Measurements from ENCODE around the gene TFEB. TPM values are rescaled to one million over a fixed set of nuclear protein-coding genes. Genes with fewer than 3 reads are reported as not detected.

TFEB gene
- total and polyA plus RNA-seq, 2 of the 8 experiments (the other 6 are each of a cell fraction or from before 2014, with no cell fraction given) = 2.3 to 6.7 TPM

DNA sequence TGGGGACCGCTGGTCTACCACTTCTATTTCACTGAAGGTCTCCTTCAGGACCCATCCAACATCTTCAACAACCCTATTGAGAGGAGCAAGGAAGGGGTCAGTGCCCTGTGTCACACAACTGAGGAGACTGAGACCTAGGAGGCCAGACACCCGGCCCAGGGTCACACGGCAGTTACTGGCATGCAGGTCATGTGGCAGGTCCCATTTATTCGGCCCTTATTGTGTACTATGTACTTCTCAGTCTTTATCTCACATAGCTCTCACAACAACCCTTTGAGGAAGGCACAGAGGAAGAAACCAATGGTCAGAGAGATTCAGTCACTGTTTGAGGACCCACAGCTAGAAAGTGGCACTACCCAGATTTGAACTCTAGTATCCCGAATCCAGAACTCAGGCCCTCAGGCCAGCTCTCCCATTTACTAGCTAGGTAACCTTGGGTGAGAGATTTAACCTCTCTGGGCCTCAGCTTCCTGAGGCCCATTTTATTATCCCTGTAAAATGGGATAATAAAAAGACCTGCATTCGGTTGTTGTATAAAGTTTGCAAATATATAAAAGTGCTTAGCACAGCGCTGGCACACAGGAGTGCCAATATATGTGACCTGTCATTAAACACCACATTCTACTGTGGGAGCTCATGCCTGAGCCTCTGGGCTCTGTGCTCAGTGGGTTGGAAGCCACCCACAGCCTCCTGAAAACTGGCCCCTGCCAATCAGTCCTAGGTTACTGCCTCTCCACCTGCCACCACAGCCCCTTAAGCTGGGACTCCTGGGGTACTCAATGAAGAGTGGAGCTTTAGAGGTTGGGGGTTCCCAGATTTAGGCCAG is 15.8 kb downstream of the TFEB start:
- CTCF ChIA-PET (ENCODE audit: partially characterized antibody) = interaction anchor here (0.8 to 10.4 kb wide), 6 partner anchors 13 to 351 kb away, joined by 3 to 99 read pairs (median 6); no protein-coding TSS in a partner anchor
- Histone ChIP-seq H2BK120ac (replicated peaks; ENCODE audit: low read depth, low read length) (no peak overlapping the region), H3K9ac (replicated peaks in 1 of 4; ENCODE audit: extremely low read depth in 1 of 4, low read depth in 3 of 4, low read length in 3 of 4) (no peak overlapping the region), H2AK5ac (ENCODE audit: low read depth, low read length) (no peak overlapping the region), H3K79me1 (ENCODE audit: low read depth, low read length) (no peaks in the 10 kb centered on the region), H2BK5ac (ENCODE audit: low read depth, low read length) (no peak overlapping the region), H3K14ac (ENCODE audit: insufficient read length) (no peak overlapping the region), H2BK15ac (ENCODE audit: low read length) (no peak overlapping the region), H3K9me3 (ENCODE audit: insufficient read depth in 2 of 2, low read depth in 1 of 2, low read length in 1 of 2) (no peaks in the 10 kb centered on the region), H3K4me2 (ENCODE audit: insufficient read depth in 1 of 2, low read depth in 2 of 2, low read length in 2 of 2) (no peak overlapping the region), H3K4me1 (replicated peaks in 1 of 4; ENCODE audit: control insufficient read depth in 3 of 4, insufficient read depth in 4 of 4, low read length in 3 of 4) (peaks cover 0 to 10% (median 5%) of the 10 kb centered on the region in 4 experiments; a peak in 4 of 7 replicates), H4K91ac (replicated peaks; ENCODE audit: insufficient read length, low read length) (no peak overlapping the region), H3K4ac (replicated peaks; ENCODE audit: insufficient read length, low read depth, low read length) (no peak overlapping the region), H2BK20ac (ENCODE audit: low read length) (no peak overlapping the region), H3K23ac (ENCODE audit: insufficient read length) (no peak overlapping the region), H3K27me3 (replicated peaks in 1 of 4; ENCODE audit: control insufficient read depth in 3 of 4, extremely low read depth in 1 of 4, insufficient read depth in 3 of 4, low read length in 3 of 4) (no peaks in the 10 kb centered on the region; a peak in 1 of 7 replicates), H3K36me3 (ENCODE audit: control insufficient read depth in 2 of 4, insufficient read depth in 4 of 4, low read length in 3 of 4) (no peaks in the 10 kb centered on the region), H3K18ac (ENCODE audit: extremely low read depth, low read length) (no peak overlapping the region), H2BK12ac (ENCODE audit: low read depth, low read length) (no peak overlapping the region), H4K5ac (ENCODE audit: insufficient read length, low read depth, low read length) (no peak overlapping the region), H3K4me3 (ENCODE audit: extremely low read depth in 1 of 4, insufficient read depth in 2 of 4, low read depth in 3 of 4, low read length in 4 of 4) (no peak overlapping the region), H3K27ac (ENCODE audit: low read depth, low read length) (no peak overlapping the region), H4K8ac (ENCODE audit: extremely low read depth, insufficient read depth, low read length) (no peak overlapping the region), H3K23me2 (ENCODE audit: low read depth, low read length) (no peaks in the 10 kb centered on the region; the same call in 1 of the 2 replicates), H3K56ac (replicated peaks; ENCODE audit: insufficient read length, low read depth, low read length) (no peak overlapping the region), H4K20me1 (replicated peaks in 1 of 2; ENCODE audit: control insufficient read depth in 1 of 2, insufficient read depth in 2 of 2, low read length in 2 of 2) (peaks cover 0 to 1% of the 10 kb centered on the region in 2 experiments), H3K79me2 (ENCODE audit: control insufficient read depth in 1 of 2, insufficient read depth in 2 of 2, low read length in 2 of 2) (no peaks in the 10 kb centered on the region), H2AFZ (ENCODE audit: low read length) (no peak overlapping the region)
- DNase-seq (ENCODE audit: low read depth in 1 of 2, low spot score in 2 of 2) (no peak), FAIRE-seq (no peak)
- POLR2A ChIA-PET (ENCODE audit: partially characterized antibody) = interaction anchor here (1.2 to 1.4 kb wide), 2 partner anchors 8 to 67 kb away, joined by 3 read pairs; no protein-coding TSS in a partner anchor
- 90% methylated on average over 7 of the region's 7 CpGs; no CpG with 5 or more reads in 1 of the 2 experiments for WGBS, 2 experiments (ENCODE audit: extremely low coverage in 1 of 2, insufficient coverage in 1 of 2, insufficient read length in 1 of 2, insufficient replicate concordance in 2 of 2, low coverage in 1 of 2, low lambda C conversion rate in 2 of 2, missing lambda C conversion rate in 1 of 2)
- TF ChIP-seq ZNF274 (IDR thresholded peaks at IDR 0.05; ENCODE audit: borderline replicate concordance, extremely low read depth, low read length) = no peak
- no peak for TF ChIP-seq SIN3A (conservative IDR thresholded peaks at IDR 0.05 in 1 of 2, IDR thresholded peaks at IDR 0.05 in 1 of 2; ENCODE audit: low read depth in 1 of 2, low read length in 2 of 2)
- TF ChIP-seq POU5F1 (IDR thresholded peaks at IDR 0.05; ENCODE audit: low read depth, low read length) = no peak
- no peak for TF ChIP-seq KDM5A (IDR thresholded peaks at IDR 0.05; ENCODE audit: low read length)
- no peak for TF ChIP-seq SP2 (IDR thresholded peaks at IDR 0.05; ENCODE audit: low read length)
- no peak for TF ChIP-seq GTF2F1 (IDR thresholded peaks at IDR 0.05; ENCODE audit: borderline replicate concordance, low read depth, low read length)
- no peak for TF ChIP-seq CEBPB (IDR thresholded peaks at IDR 0.05; ENCODE audit: low read depth, low read length)
- TF ChIP-seq BACH1 (IDR thresholded peaks at IDR 0.05; ENCODE audit: low read length) = no peak
- TF ChIP-seq NRF1 (IDR thresholded peaks at IDR 0.05; ENCODE audit: low read depth, low read length) = no peak
- no peak for TF ChIP-seq GABPA (IDR thresholded peaks at IDR 0.05; ENCODE audit: borderline replicate concordance, insufficient read depth, low read length)
- TF ChIP-seq JUN (IDR thresholded peaks at IDR 0.05; ENCODE audit: low read depth, low read length) = no peak
- no peak for TF ChIP-seq HDAC6 (IDR thresholded peaks at IDR 0.05; ENCODE audit: low read depth, low read length)
- no peak for TF ChIP-seq CBX5 (IDR thresholded peaks at IDR 0.05; ENCODE audit: low read depth, low read length)
